ENCODE data around the gene HS3ST1. TPM values are rescaled to one million over a fixed set of nuclear protein-coding genes. Genes with fewer than 3 reads are reported as not detected.

Gene HS3ST1
- total and polyA plus RNA-seq, 7 donors = 0.04 to 0.50 (median 0.10) TPM

GRCh38 chr4:11354531-11354930, 74.2 kb downstream of the HS3ST1 start:
- intact Hi-C loops (cut with DNase I) = no loop called here
- Histone ChIP-seq H3K4me1 (no peaks in the 10 kb centered on the region), H3K36me3 (ENCODE audit: insufficient read depth in 1 of 2, low read depth in 1 of 2) (no peaks in the 10 kb centered on the region), H3K4me3 (no peak overlapping the region), H3K9me3 (no peaks in the 10 kb centered on the region), H3K27me3 (ENCODE audit: insufficient read depth in 3 of 3, low read length in 2 of 3) (no peaks in the 10 kb centered on the region), H3K27ac (no peak overlapping the region)
- 78 to 80% (median 80%) methylated on average over 5 of the region's 5 CpGs for WGBS, 3 donors
- ATAC-seq (no peak), DNase-seq (no peak)
- no peak for TF ChIP-seq CTCF (IDR thresholded peaks at IDR 0.05)

- Histone ChIP-seq H3K4me1 (no peaks in the 10 kb centered on the region), H3K36me3 (ENCODE audit: insufficient read depth in 1 of 2, low read depth in 1 of 2) (no peaks in the 10 kb centered on the region), H3K27ac (no peak overlapping the region), H3K4me3 (no peak overlapping the region), H3K27me3 (ENCODE audit: insufficient read depth in 3 of 3, low read length in 2 of 3) (no peaks in the 10 kb centered on the region), H3K9me3 (no peaks in the 10 kb centered on the region)
- intact Hi-C loops (cut with DNase I) = no loop called here
- TF ChIP-seq CTCF (IDR thresholded peaks at IDR 0.05) = no peak
- ATAC-seq (no peak), DNase-seq (no peak)
- WGBS, 3 donors = 63 to 74% (median 73%) methylated on average over 3 of the region's 3 CpGs
Observed at GRCh38 chr4:11348449-11349088, 80.1 kb downstream of the HS3ST1 start.

GRCh38 chr4:11344916-11345315, 83.8 kb downstream of the HS3ST1 start:
- no peak for TF ChIP-seq CTCF (IDR thresholded peaks at IDR 0.05)
- Histone ChIP-seq H3K4me3 (no peak overlapping the region), H3K9me3 (no peaks in the 10 kb centered on the region), H3K36me3 (ENCODE audit: insufficient read depth in 1 of 2, low read depth in 1 of 2) (no peaks in the 10 kb centered on the region), H3K27ac (no peak overlapping the region), H3K4me1 (no peaks in the 10 kb centered on the region), H3K27me3 (ENCODE audit: insufficient read depth in 3 of 3, low read length in 2 of 3) (no peaks in the 10 kb centered on the region)
- no peak for ATAC-seq
- intact Hi-C loops (cut with DNase I) = no loop called here
- DNase-seq = no peak
- WGBS, 3 donors = 47 to 70% (median 61%) methylated on average over 2 of the region's 2 CpGs

GRCh38 chr4:11343536-11343935, 85.2 kb downstream of the HS3ST1 start:
- Histone ChIP-seq H3K4me1 (no peaks in the 10 kb centered on the region), H3K4me3 (no peak overlapping the region), H3K27ac (no peak overlapping the region), H3K27me3 (ENCODE audit: insufficient read depth in 3 of 3, low read length in 2 of 3) (no peaks in the 10 kb centered on the region), H3K36me3 (ENCODE audit: insufficient read depth in 1 of 2, low read depth in 1 of 2) (no peaks in the 10 kb centered on the region), H3K9me3 (no peaks in the 10 kb centered on the region)
- TF ChIP-seq CTCF (IDR thresholded peaks at IDR 0.05) = no peak
- 76 to 86% (median 86%) methylated on average over 4 of the region's 4 CpGs for WGBS, 3 donors
- intact Hi-C loops (cut with DNase I) = no loop called here
- DNase-seq (no peak), ATAC-seq (no peak)

Data from psoas muscle (tissue), 8 donors.